Endothelial cell of umbilical vein (primary cell): Measurements from ENCODE around the gene CYP3A4. TPM values are rescaled to one million over a fixed set of nuclear protein-coding genes. Genes with fewer than 3 reads are reported as not detected.

Experiments
- BruUV-seq: library from RNA; stranded (reverse); fragments of 400-500 nt; replicated peaks from 2 replicates; lab custom pipeline; 2021; lab: Mats Ljungman, UMichigan
- CTCF ChIA-PET: fragments of 300-600, 350-600 bp; sonication (Branson Sonifier 250); formaldehyde crosslinking; loops from one replicate; lab custom pipeline; 2021; ENCODE audit warnings: antibody characterized with exemption, inconsistent platforms; lab: Charles Lee
- POLR2A ChIA-PET: fragments of 300-600, 350-600 bp; sonication (Branson Sonifier 250); formaldehyde crosslinking; loops from one replicate; lab custom pipeline; 2021; ENCODE audit warnings: antibody characterized with exemption, inconsistent platforms; lab: Charles Lee
- DNase-seq: peaks from one replicate; pipeline ENCODE4 v3.0.0-alpha.2; 2011; ENCODE audit warnings: low read depth, low spot score
- FAIRE-seq: peaks from 2 replicates; lab custom pipeline; 2011; peaks lifted over from hg19 to GRCh38; lab: Jason Lieb, UNC
- H2AFZ ChIP-seq: 2 replicates; pipeline ENCODE4 v1.6.0; 2012; ENCODE audit warnings: low read depth, low read length, control low read depth, inconsistent platforms
- H3K27ac ChIP-seq: 2 replicates; pipeline ENCODE4 v1.5.1; 2011; ENCODE audit warnings: low read depth, mild to moderate bottlenecking, control low read depth, low read length, moderate library complexity; ENCODE audit not compliant: insufficient read depth
- H3K27me3 ChIP-seq, 2 experiments: 2 replicates each; pipeline versions ENCODE4 v1.6.0 to v1.6.1; 2011; ENCODE audit warnings: low read length in 2 of 2, mixed read lengths in 1 of 2; ENCODE audit not compliant: control insufficient read depth in 2 of 2, insufficient read depth in 2 of 2
- H3K36me3 ChIP-seq, 2 experiments: 2 replicates in 1 of 2; 3 replicates in 1 of 2; pipeline ENCODE4 v1.5.1; 2011; ENCODE audit warnings: low read length in 2 of 2, mild to moderate bottlenecking in 1 of 2, moderate library complexity in 1 of 2; ENCODE audit not compliant: control insufficient read depth in 2 of 2, insufficient read depth in 2 of 2; ENCODE audit errors: extremely low read depth in 1 of 2
- H3K4me1 ChIP-seq: 3 replicates; pipeline ENCODE4 v1.5.1; 2011; ENCODE audit warnings: mild to moderate bottlenecking, low read length; ENCODE audit not compliant: control insufficient read depth, insufficient read depth; ENCODE audit errors: extremely low read depth
- H3K4me2 ChIP-seq: 2 replicates; pipeline ENCODE4 v1.6.1; 2011; ENCODE audit warnings: low read length, control low read depth, mixed read lengths; ENCODE audit not compliant: insufficient read depth
- H3K4me3 ChIP-seq, 3 experiments: fragments of 200-600 bp in 1 of 3; sonication (generic), shearing (Covaris generic) in 1 of 3; replicated peaks in 1 of 3; 2 replicates each; pipeline ENCODE4 v1.5.1; 2011 to 2016; ENCODE audit warnings: control low read depth in 3 of 3, low read length in 3 of 3, mild to moderate bottlenecking in 2 of 3, inconsistent platforms in 1 of 3, low read depth in 1 of 3, moderate library complexity in 1 of 3; ENCODE audit not compliant: insufficient read depth in 1 of 3
- H3K79me2 ChIP-seq: 2 replicates; pipeline ENCODE4 v1.6.0; 2012; ENCODE audit warnings: low read length, inconsistent platforms; ENCODE audit not compliant: control insufficient read depth, insufficient read depth
- H3K9ac ChIP-seq: replicated peaks from 2 replicates; pipeline ENCODE3; 2011; ENCODE audit warnings: low read length, control low read depth; ENCODE audit not compliant: insufficient read depth; ENCODE audit errors: extremely low read depth
- H3K9me1 ChIP-seq: replicated peaks from 3 replicates; pipeline ENCODE4 v1.6.0; 2011; ENCODE audit warnings: mild to moderate bottlenecking, low read length; ENCODE audit not compliant: control insufficient read depth, insufficient read depth; ENCODE audit errors: extremely low read depth
- H3K9me3 ChIP-seq: replicated peaks from 2 replicates; pipeline ENCODE4 v1.5.1; 2012; ENCODE audit warnings: low read length, inconsistent platforms; ENCODE audit not compliant: control insufficient read depth, insufficient read depth
- H4K20me1 ChIP-seq: replicated peaks from 2 replicates; pipeline ENCODE3; 2011; ENCODE audit warnings: mild to moderate bottlenecking, low read length; ENCODE audit not compliant: control insufficient read depth, insufficient read depth; ENCODE audit errors: extremely low read depth
- CTCF ChIP-seq, 2 donors: IDR thresholded peaks; 1 replicate in 1 of 2; 2 replicates in 1 of 2; pipeline ENCODE4 v1.5.1; 2011; ENCODE audit warnings: low read length in 2 of 2, mild to moderate bottlenecking in 2 of 2, moderate library complexity in 2 of 2, control low read depth in 1 of 2, inconsistent platforms in 1 of 2, low read depth in 1 of 2; ENCODE audit not compliant: insufficient read depth in 1 of 2; ENCODE audit errors: extremely low read depth in 1 of 2
- EZH2 ChIP-seq: IDR thresholded peaks from 2 replicates; pipeline ENCODE4 v1.6.1; 2012; ENCODE audit warnings: borderline replicate concordance, low read depth, mild to moderate bottlenecking, moderate library complexity, low read length, inconsistent platforms; ENCODE audit not compliant: severe bottlenecking
- GATA2 ChIP-seq: IDR thresholded peaks from 2 replicates; pipeline ENCODE4 v1.7.0; 2011; ENCODE audit warnings: low read depth, mild to moderate bottlenecking, moderate library complexity, mixed read lengths, low read length; ENCODE audit not compliant: insufficient read length, insufficient read depth
- MAX ChIP-seq: IDR thresholded peaks from 2 replicates; pipeline ENCODE4 v1.6.1; 2011; ENCODE audit not compliant: insufficient read depth, insufficient read length
- MYC ChIP-seq: IDR thresholded peaks from one replicate; pipeline ENCODE4 v1.6.1; 2011; ENCODE audit warnings: mild to moderate bottlenecking, low read depth, low read length
- POLR2A ChIP-seq: IDR thresholded peaks from 2 replicates; pipeline ENCODE4 v1.6.1; 2012; ENCODE audit warnings: low read depth, mild to moderate bottlenecking, control low read depth, low read length
- POLR2AphosphoS5 ChIP-seq: IDR thresholded peaks from 2 replicates; pipeline ENCODE4 v1.6.1; 2012; ENCODE audit warnings: low read depth, mild to moderate bottlenecking, control low read depth, low read length, moderate library complexity; ENCODE audit not compliant: insufficient read depth
- dilution Hi-C: fragments of 300-500 bp; cut with MboI; formaldehyde crosslinking; loops from one replicate; pipeline ENCODE4 v1.15.0; 2019; ENCODE audit warnings: low sequenced_read_pairs; ENCODE audit not compliant: extremely low pct_ligation_motif_present
- intact Hi-C: fragments of 100-400 bp; cut with micrococcal nuclease; formaldehyde crosslinking; loops from one replicate; pipeline ENCODE4 v1.10.0; 2022
- polyA plus RNA-seq, 4 experiments: library from polyadenylated mRNA; depleted of rRNA in 3 of 4; stranded (reverse) in 3 of 4; unstranded in 1 of 4; fragments of >200 nt; gene quantifications; 2 replicates each; pipeline versions ENCODE4 v1.2.1 to v1.2.3, GENCODE V29; 2011 to 2012; ENCODE audit warnings: missing spikeins in 1 of 4
- total RNA-seq: library from RNA; stranded (reverse); gene quantifications from 2 replicates; pipeline ENCODE4 v1.2.3, GENCODE V29; 2021

The CYP3A4 gene
- total and polyA plus RNA-seq, 2 donors (not counting 3 experiments of a cell fraction or from before 2014, with no cell fraction given), result not detected

GRCh38 chr7:99768471-99768870 lies 15.5 kb downstream of the CYP3A4 start:
- POLR2A ChIA-PET, result no interaction called here
- no peak for FAIRE-seq

More at GRCh38 chr7:99768471-99768870, 15.5 kb downstream of the CYP3A4 start:
- no peak for TF ChIP-seq POLR2AphosphoS5
- no peak for TF ChIP-seq POLR2A
- TF ChIP-seq EZH2, result no peak
- no peak for TF ChIP-seq GATA2
- TF ChIP-seq MYC, result no peak
- no peak for TF ChIP-seq MAX
- TF ChIP-seq CTCF (IDR thresholded peaks at IDR 0.05; ENCODE audit: extremely low read depth in 1 of 2, insufficient read depth in 1 of 2, low read depth in 1 of 2, low read length in 2 of 2), result no peak
- no peak for DNase-seq
- Histone ChIP-seq H3K9me1 (no peaks in the 10 kb centered on the region), H3K4me1 (no peaks in the 10 kb centered on the region), H3K4me2 (no peak overlapping the region), H3K79me2 (no peaks in the 10 kb centered on the region), H3K27me3 (peaks cover 8 to 11% of the 10 kb centered on the region in 2 experiments), H3K9me3 (no peaks in the 10 kb centered on the region), H3K27ac (no peak overlapping the region), H3K4me3 (no peak overlapping the region), H3K36me3 (no peaks in the 10 kb centered on the region), H3K9ac (no peak overlapping the region), H4K20me1 (no peaks in the 10 kb centered on the region), H2AFZ (no peak overlapping the region)
- dilution Hi-C loops (no loop called here), intact Hi-C loops (no loop called here)
- CTCF ChIA-PET, result no interaction called here
- BruUV-seq, result no TSS peak
